GM12801 (cell line): Measurements from ENCODE around the gene SH3TC1.

ENCODE experiments used
- CTCF ChIP-seq: IDR thresholded peaks from one replicate; pipeline ENCODE4 v1.5.1; 2011; ENCODE audit warnings: control low read depth; ENCODE audit not compliant: insufficient read length; ENCODE audit errors: extremely low read depth

The SH3TC1 gene

DNA sequence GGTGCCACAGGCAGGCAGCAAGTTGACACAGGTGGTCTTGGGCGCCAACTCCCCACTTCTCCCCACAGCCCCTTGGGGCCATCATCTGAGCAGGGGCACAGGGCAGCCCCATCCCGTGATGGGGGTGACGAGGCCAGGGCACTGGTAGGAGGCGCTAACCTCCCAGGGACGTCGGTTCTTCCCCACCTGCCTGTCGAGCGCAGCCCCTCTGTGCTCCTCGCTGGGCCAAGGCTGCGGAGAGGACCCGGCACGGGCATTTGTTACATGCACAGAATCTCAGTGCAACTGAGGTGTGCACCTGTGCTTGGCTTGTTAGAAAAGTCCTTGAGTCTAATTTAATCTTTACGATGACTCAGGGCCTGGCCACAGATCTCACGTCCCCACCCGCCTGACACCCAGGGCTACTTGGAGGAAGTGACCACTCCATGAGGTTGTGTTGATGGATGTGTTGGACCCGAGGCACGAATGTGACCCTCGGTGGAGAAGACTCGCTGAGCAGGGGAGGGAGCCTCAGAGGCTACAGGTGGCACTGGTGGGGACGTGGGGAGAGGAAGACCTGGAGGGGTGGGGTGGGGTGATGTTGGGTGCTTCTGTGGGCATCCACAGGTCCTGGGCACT is 3.1 kb upstream of the SH3TC1 start:
- no peak for TF ChIP-seq CTCF

DNA sequence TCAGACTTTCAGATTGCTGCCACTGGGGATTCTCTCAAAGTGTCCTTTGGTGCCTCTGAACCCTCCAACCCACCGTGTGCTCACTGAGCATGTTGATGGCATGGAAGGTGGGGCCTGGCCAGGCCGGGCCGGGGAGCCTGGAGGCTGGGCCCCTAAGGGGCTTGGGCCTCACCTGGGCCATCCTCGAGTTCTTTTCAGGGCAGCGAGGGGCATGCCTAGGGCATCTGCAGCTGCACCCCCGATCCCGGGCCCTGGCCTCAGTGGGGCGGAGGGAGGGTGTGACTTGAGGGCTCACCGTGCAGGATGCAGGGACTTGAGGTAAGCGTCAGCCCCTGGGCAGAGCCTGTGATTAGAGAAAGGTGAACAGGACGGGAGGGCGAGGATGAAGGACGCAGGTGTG is 1.6 kb upstream of the SH3TC1 start:
- TF ChIP-seq CTCF = no peak

DNA sequence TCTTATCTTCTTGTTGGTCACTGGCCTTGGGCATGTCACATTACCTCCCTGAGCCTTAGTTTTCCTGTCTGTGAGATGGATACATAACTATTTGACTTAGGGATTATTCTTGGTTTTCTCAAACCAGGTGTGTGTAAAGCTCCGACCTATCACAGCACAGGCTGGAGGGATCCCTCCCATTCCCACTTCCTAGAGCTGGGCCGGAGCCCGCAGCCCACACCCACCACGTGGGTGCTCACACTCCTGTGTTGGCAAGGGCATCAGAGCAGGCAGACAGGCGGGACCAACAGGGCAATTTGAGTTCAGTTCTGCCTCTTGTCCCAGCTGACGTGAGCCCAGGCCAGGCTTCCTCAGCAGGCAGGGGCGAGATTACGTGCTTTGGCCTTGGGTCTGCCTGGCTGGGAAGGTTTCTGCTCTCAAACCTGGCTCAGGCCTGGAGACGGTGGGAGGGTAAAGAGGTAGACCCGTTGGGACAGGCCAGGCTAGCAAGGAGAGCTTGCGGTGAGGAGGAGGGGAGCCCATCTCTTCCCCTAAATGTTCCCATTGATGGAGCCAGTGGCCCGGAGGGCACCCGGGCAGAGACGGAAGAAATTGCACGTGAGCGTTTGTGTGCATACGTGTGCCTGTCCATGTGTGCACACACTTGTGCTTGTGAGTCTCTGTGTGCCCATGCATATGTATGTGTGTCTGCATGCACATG is 734 bp upstream of the SH3TC1 start:
- no peak for TF ChIP-seq CTCF

DNA sequence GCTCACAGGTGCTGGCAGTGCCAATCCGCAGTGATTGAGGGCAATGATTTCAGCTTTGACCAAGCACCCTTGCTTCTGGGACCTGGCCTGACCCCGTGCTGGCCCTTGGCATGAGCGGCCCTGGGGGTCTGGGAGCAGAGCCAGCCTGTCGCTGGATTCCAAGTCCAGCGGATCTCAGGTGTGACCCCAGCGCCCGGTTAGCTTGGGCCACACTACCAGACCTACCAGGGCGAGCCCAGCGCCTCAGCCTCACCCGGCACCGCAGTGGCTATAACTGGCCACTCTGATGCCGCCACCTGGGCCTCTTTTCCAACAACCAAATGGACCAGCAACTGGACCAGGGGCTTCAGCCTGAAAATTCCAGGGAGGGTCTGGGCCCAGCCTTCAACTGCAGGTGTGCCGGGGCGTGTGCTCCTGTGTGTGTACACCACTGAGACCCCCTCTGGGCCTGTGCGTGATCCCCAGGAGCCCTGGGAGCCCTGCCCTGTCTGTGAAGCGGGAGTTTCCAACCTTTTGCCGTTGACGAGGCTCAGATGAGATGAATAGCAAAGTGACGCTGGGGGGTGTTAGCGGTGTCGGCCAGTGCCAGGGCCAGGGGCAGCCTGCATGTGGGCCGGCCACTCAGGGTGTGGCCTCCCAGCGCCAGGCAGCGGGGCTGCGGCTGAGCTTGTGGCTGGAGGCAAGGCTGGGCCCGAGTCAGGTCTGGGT is 658 bp downstream of the SH3TC1 start:
- TF ChIP-seq CTCF = no peak

DNA sequence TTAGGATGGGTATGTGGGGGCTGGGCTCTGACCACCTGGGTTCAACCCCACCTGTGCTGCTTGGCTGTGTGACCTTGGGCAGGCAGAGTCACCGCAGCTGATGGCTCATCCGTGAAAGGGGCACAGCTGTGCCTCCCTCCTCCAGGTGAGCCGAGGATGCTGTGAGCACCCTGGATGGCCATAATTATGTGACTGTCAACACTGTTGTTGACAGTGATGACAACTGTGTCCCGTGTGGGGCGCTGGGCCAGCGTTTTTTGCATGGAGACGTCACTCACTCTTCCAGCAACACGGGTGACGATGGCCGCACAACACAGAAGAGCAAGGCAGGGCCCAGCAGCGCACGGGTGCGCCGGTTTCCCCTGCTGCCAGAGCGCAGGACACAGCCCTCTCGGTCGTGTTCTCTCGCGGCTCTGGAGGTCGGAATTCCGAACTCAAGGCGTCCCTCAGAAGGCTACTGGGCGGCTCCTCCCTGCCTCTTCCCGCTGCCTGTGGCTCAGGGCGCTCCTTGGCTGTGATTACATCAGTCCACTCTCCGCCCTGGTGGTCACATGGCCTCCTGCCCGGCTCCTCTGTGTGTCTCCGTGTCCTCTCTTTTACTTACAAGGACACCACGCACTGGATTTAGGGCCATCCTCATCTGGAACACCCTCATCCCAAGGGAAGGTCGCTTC is 1.3 kb downstream of the SH3TC1 start:
- no peak for TF ChIP-seq CTCF

DNA sequence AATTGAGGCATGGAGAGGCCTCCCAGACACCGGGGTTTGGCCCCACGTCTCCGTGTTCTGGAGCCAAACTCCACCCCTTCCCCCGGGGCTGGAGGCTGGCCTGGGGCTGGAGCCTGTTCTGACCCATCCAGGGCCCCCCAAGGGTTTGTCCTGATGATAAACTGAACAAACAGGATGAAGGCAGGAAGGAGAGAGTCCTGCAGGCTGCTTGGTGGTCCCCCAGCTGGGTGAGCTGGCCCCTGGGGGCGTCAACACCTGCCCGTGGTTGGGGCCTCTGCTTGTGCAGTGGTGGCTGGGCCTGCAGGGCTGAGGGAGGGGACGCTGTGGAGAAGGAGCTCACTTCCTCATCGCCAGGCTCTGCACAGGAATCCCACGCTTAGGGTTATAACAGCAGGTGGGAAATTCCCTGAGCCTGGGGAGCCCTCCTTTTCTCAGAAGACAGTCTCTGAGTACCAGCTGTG is 2.3 kb downstream of the SH3TC1 start:
- TF ChIP-seq CTCF = no peak
